SIG-M5 treated with dmso at 0.1 percent for 504 hours (cell line): Measurements from ENCODE around the gene UCKL1.
A peak's percentile ranks its signal among the peaks of the same experiment; 100 is the strongest.

ENCODE experiments used
- DNase-seq: peaks from one replicate; lab custom pipeline; 2025; ENCODE audit not compliant: unreplicated experiment; lab: John Stamatoyannopoulos, UW

Gene UCKL1

GRCh38 chr20:63892402-63892801 is 63.8 kb downstream of the UCKL1 start:
- DNase-seq, result no peak

GRCh38 chr20:63891061-63892002 is 64.9 kb downstream of the UCKL1 start:
- DNase-seq, result no peak

GRCh38 chr20:63890616-63891015 is 65.6 kb downstream of the UCKL1 start:
- no peak for DNase-seq

GRCh38 chr20:63890201-63890576 is 66.0 kb downstream of the UCKL1 start:
- DNase-seq, result peak; percentile 41
